Body of pancreas (tissue), 4 donors: ENCODE data around the gene DOCK2.
"Not testable (repeated sequence)": the region's sequence is repeated elsewhere in the genome, so short reads cannot be mapped to it uniquely, and the experiment has no call there.

Source experiments
- CTCF ChIP-seq, 7 experiments: fragments of 450-650 bp in 4 of 7; fragments of 200-600 bp in 3 of 7; sonication (generic) in 3 of 7; IDR thresholded peaks; one replicate each; pipeline ENCODE4 v1.5.1; 2016 to 2019; ENCODE audit warnings: antibody characterized with exemption in 7 of 7
- POLR2A ChIP-seq, 3 donors: fragments of 450-650 bp; IDR thresholded peaks; one replicate each; pipeline ENCODE4 v1.6.1; 2016; ENCODE audit warnings: antibody characterized with exemption in 3 of 3, mild to moderate bottlenecking in 2 of 3

DNA sequence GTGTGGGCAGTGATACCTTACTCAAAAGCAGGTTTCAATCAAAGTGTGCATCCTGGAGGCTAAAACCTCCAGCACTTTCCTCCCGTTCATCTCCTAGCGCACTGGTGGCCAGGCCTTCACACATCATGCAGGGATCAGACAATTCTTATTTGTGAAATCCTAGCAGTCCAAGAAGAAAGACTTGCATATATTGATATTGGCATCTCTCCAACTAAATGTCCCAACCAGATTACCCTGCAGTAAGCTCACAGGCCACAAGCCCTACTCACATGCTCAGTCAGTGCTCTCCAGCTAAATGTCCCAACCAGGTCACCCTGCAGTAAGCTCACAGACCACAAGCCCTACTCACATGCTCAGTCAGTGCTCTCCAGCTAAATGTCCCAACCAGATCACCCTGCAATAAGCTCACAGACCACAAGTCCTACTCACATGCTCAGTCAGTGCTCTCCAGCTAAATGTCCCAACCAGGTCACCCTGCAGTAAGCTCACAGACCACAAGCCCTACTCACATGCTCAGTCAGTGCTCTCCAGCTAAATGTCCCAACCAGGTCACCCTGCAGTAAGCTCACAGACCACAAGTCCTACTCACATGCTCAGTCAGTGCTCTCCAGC is 196.7 kb downstream of the DOCK2 start:
- not testable (repeated sequence) for TF ChIP-seq CTCF, POLR2A (IDR thresholded peaks at IDR 0.05)
